ENCODE data around the gene RNF214. TPM values are rescaled to one million over a fixed set of nuclear protein-coding genes. Genes with fewer than 3 reads are reported as not detected.

RNF214 gene
- total and polyA plus RNA-seq, 11 donors, result 8.0 to 31.9 (median 19.5) TPM

DNA sequence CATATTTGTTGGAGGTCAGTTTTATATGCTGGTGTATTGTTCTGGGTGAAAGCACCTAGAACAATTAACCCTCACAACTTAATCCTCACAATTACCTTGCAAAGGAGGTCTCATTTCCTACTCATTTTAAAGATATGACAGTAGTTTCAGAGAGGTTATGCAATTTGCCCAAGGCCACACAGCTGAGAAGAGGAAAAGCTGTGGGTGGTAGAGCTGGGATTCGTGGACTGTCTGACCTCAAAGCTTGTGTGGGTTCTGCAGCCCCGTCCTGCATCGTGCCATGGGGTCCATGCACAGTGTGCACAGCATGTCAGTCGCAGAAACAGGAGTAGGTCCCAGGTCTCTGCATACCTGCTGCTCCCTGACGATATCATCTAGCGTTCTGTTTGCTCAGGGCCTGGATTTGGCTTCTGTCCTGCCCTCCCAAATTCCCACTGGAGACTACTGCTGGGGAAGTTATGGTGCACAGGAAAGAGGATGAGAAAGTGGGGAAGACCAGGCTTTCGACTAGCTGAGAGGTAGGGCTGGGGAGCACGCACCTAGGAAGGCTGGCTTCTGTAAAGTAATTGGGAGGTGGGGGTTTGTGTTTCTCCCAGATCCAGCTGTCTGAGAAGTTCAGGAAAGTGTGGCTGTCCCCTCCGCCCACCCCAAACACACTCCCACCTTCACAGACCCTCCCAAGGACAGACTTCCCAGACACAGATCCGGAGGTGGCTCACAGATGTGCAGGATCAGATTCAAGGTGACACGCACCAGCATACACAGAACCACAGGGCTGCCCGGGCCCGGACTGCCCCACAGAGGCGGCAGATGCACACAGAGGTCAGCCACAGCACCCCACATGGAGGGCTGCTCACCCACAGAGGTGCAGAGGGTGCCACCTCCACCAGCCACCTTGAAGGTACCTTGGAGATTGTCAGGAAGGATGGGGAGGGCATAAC lies 81.6 kb downstream of the RNF214 start:
- Histone ChIP-seq H3K27ac (no peak overlapping the region), H3K9me3 (no peaks in the 10 kb centered on the region), H3K36me3 (peaks cover 0 to 3% (median 0%) of the 10 kb centered on the region in 9 donors), H3K4me3 (peak overlapping the region in 7 of 12 donors; percentile 78 to 99 (median 92)), H3K4me1 (peaks cover 0 to 28% (median 19%) of the 10 kb centered on the region in 12 donors), H3K27me3 (no peaks in the 10 kb centered on the region)
- ATAC-seq (peak in 1 of 4 donors; percentile 2), DNase-seq (peak in 1 of 5 donors; percentile 28)
- 80 to 85% (median 81%) methylated on average over 10 to 14 of the region's 14 CpGs for WGBS, 4 donors
- TF ChIP-seq POLR2A (IDR thresholded peaks at IDR 0.05), result no peak
- TF ChIP-seq, protein P1, sequence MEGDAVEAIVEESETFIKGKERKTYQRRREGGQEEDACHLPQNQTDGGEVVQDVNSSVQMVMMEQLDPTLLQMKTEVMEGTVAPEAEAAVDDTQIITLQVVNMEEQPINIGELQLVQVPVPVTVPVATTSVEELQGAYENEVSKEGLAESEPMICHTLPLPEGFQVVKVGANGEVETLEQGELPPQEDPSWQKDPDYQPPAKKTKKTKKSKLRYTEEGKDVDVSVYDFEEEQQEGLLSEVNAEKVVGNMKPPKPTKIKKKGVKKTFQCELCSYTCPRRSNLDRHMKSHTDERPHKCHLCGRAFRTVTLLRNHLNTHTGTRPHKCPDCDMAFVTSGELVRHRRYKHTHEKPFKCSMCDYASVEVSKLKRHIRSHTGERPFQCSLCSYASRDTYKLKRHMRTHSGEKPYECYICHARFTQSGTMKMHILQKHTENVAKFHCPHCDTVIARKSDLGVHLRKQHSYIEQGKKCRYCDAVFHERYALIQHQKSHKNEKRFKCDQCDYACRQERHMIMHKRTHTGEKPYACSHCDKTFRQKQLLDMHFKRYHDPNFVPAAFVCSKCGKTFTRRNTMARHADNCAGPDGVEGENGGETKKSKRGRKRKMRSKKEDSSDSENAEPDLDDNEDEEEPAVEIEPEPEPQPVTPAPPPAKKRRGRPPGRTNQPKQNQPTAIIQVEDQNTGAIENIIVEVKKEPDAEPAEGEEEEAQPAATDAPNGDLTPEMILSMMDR (IDR thresholded peaks at IDR 0.05), result no peak
- intact Hi-C loops (cut with DNase I), result no loop called here

DNA sequence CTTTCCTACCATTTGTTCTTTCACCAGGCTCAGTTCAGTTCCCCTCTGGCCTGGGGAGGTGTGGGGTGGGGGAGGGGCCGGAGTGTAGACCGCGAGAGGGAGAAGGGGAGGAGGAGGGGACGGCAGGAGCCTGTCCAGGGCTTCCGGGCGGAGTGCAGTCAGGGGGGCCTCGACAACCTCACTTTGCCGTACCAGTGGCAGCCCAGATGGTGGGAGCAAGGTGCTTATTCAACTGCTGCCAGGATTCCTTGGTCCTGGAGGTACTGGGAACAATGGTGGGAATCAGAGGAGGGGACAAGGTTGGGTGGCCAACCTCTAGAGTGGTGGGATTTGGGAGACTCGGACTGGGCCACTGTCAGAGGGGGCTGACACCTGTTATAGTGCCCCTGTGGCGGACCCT lies 82.4 kb downstream of the RNF214 start:
- H3K9me3 ChIP-seq, result no peaks in the 10 kb centered on the region
- intact Hi-C loops (cut with DNase I), result loop anchor here in 1 of 10 donors (5.0 kb wide), 1 partner anchor 83 kb away; the partner anchor contains the start of genes PCSK7 and RNF214
- H3K4me3 ChIP-seq, result peak overlapping the region in 11 of 12 donors; percentile 78 to 99 (median 92)
- H3K27me3 ChIP-seq, result no peaks in the 10 kb centered on the region
- peaks cover 0 to 28% (median 19%) of the 10 kb centered on the region in 12 donors for H3K4me1 ChIP-seq
- 15 to 33% (median 23%) methylated on average over 9 to 10 of the region's 10 CpGs for WGBS, 4 donors
- no peak for DNase-seq
- ATAC-seq, result no peak
- TF ChIP-seq, protein P1 (IDR thresholded peaks at IDR 0.05), result no peak
- TF ChIP-seq POLR2A (IDR thresholded peaks at IDR 0.05), result no peak
- H3K36me3 ChIP-seq, result peaks cover 0 to 3% (median 0%) of the 10 kb centered on the region in 9 donors
- H3K27ac ChIP-seq, result no peak overlapping the region

DNA sequence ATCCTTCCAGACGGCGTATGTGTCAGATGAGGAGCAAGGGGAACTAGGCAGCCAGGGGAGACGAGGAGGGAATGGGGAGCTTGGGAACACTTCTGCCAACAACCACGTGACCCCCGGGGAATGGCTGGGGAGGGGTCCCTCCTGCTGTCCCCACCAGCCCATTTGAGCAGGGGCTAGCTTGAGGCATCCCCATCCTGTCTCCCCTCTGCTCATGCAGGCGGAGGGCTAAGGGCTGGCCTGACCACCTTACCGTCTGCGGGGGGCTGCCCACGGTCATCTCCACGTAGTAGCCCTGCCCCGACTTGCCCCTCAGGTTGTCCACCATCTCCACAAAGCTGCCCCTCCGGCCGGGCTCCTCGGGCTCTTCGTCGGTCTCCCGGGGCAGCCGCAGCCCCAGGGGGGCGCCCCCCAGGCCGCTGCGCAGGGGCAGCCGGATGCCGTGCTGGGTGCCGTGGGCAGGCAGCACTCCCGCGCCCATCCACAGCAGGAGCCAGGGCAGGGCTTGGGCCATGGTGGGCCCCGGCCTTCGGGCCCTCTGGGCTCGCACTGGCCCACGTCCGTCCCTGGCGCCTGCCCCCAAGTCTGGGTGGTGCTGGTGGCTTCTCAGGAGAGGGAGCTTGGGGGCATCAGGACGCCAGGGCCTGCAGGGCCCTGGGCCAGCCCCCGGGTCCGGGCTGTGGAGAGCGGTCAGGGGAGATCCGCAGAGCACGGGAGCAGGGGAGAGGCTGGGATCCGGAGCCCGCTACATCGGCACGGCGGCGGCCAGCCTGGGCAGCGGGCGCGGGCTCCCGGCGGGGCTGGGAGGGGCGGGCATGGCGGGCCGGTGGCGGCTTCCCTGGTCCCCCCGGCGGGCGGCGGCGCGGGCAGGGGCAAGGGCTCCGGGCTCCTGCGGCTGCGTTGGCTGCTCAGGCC lies 83.1 kb downstream of the RNF214 start:
- DNase-seq, result peak in 2 of 5 donors; percentile 24 to 63
- peaks cover 0 to 3% (median 0%) of the 10 kb centered on the region in 9 donors for H3K36me3 ChIP-seq
- peaks cover 0 to 28% (median 19%) of the 10 kb centered on the region in 12 donors for H3K4me1 ChIP-seq
- peak overlapping the region in 11 of 12 donors; percentile 26 to 76 (median 63) for H3K27ac ChIP-seq
- intact Hi-C loops (cut with DNase I), result loop anchor here in 1 of 10 donors (5.0 kb wide), 1 partner anchor 83 kb away; the partner anchor contains the start of genes PCSK7 and RNF214
- H3K4me3 ChIP-seq, result peak overlapping the region; percentile 78 to 99 (median 91)
- TF ChIP-seq, protein P1 (IDR thresholded peaks at IDR 0.05), result no peak
- no peak for TF ChIP-seq POLR2A (IDR thresholded peaks at IDR 0.05)
- H3K27me3 ChIP-seq, result no peaks in the 10 kb centered on the region
- peak; percentile 4 to 66 (median 35) for ATAC-seq
- 1 to 5% (median 2%) methylated on average over 11 to 62 of the region's 62 CpGs for WGBS, 4 donors
- no peaks in the 10 kb centered on the region for H3K9me3 ChIP-seq
